ENCODE measurements around the gene EIF5B. TPM values are rescaled to one million over a fixed set of nuclear protein-coding genes. Genes with fewer than 3 reads are reported as not detected.

Gene EIF5B
- 49.0 TPM for total RNA-seq (2021; ENCODE audit: unreplicated experiment)
- polyA plus RNA-seq (2012; ENCODE audit: insufficient read length): 30.8 TPM
- Bru-seq, nascent RNA: percentile 92 among the genes with signal in this experiment
- BruChase-seq, experiment 1, labeled RNA remaining after a 2-hour chase: percentile 95 among the genes with signal in this experiment
- percentile 96 among the genes with signal in this experiment for BruChase-seq, experiment 2, labeled RNA remaining after a 6-hour chase
- long read RNA-seq, full-length matches to known transcripts: 2 of 165 reads
- long read RNA-seq, partial matches to known transcripts: 144 of 165 reads
- long read RNA-seq, other reads (novel, unspliced or antisense): 19 of 165 reads

DNA sequence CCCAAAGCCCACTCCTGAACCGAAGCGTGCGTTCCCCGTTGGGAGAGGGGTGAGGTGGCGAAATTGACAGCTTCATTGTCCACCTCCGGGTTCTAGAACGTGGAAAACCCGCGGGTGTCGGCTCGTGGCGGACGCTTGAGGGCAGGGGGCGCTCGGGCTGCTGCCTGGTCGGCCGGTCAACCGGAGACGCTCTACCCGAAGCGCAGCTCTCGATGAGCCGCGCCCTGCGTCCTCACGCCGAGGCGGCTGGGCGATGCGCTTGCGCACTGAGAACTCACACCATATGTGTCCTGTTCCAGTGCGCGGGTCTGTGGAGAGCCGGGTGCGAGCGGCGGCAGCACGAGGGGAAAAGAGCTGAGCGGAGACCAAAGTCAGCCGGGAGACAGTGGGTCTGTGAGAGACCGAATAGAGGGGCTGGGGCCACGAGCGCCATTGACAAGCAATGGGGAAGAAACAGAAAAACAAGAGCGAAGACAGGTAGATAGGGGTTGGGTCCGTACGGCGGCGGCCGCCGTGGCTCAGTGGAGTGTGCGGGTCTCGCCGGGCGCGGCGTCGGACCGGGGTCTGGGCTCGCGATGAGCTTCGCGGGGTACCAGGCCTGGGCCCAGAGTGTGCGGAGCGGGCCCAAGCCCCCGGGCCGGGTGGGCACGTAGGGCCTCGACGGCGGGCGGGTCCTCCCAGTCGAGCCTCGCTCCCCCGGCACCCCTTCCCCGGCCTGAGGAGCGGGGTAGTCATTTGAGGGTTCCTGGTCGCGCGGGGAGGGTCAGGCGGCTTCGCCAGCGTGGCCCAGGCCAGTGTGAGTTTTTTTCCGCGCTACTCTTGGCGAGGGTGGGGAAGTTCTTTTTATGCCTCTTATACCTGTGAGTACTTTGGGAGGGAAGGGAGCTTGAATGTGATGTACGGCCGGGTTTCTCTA is at the start of gene EIF5B:
Gene EIF5B, plus strand, starts transcription at position 277 of the 916 bp plus-strand sequence. Its CDS starts 166 bp downstream, at position 443.
- no peaks in the 10 kb centered on the region for H3K9me3 ChIP-seq (ENCODE audit: control insufficient read depth, insufficient read depth, low read depth, low read length)
- ATAC-seq (peak; percentile 91), DNase-seq (ENCODE audit: low read depth, low spot score) (peak; percentile 88)
- H3K27me3 ChIP-seq (ENCODE audit: control insufficient read depth, insufficient read depth, low read length): no peaks in the 10 kb centered on the region
- POLR2A ChIA-PET: interaction anchor here (0.7 kb wide), 1 partner anchor 157 kb away, joined by 4 read pairs; no protein-coding TSS in a partner anchor
- peaks cover 34% of the 10 kb centered on the region; the same call in 1 of the 2 replicates for H3K4me1 ChIP-seq (ENCODE audit: control insufficient read depth, insufficient read depth, low read length)
- peaks cover 9% of the 10 kb centered on the region for H3K36me3 ChIP-seq (ENCODE audit: control insufficient read depth, insufficient read depth, low read length)
- intact Hi-C loops (cut with micrococcal nuclease; ENCODE audit: unreplicated experiment) (loop anchor here (5.0 kb wide), 1 partner anchor 155 kb away; the partner anchor contains the start of genes MITD1 and MRPL30), in situ Hi-C loops (cut with HindIII; ENCODE audit: low pct_unique_long_range_greater_than_20kb, low sequenced_read_pairs) (no loop called here)
- H3K4me3 ChIP-seq (ENCODE audit: low read depth in 2 of 2, low read length in 2 of 2): peak within 1 kb of the TSS; percentile 89 to 96
- no peak for TF ChIP-seq TCF7L2 (IDR thresholded peaks at IDR 0.05; ENCODE audit: low read depth, low read length)
- no peak for TF ChIP-seq SIN3A (IDR thresholded peaks at IDR 0.05; ENCODE audit: borderline replicate concordance, insufficient read depth, low read depth, low read length)
- TF ChIP-seq POLR2AphosphoS5 (IDR thresholded peaks at IDR 0.05; ENCODE audit: low read depth, low read length): peak; percentile 93
- TF ChIP-seq CTCF (IDR thresholded peaks at IDR 0.05): peak; percentile 97
- TF ChIP-seq, protein P1, sequence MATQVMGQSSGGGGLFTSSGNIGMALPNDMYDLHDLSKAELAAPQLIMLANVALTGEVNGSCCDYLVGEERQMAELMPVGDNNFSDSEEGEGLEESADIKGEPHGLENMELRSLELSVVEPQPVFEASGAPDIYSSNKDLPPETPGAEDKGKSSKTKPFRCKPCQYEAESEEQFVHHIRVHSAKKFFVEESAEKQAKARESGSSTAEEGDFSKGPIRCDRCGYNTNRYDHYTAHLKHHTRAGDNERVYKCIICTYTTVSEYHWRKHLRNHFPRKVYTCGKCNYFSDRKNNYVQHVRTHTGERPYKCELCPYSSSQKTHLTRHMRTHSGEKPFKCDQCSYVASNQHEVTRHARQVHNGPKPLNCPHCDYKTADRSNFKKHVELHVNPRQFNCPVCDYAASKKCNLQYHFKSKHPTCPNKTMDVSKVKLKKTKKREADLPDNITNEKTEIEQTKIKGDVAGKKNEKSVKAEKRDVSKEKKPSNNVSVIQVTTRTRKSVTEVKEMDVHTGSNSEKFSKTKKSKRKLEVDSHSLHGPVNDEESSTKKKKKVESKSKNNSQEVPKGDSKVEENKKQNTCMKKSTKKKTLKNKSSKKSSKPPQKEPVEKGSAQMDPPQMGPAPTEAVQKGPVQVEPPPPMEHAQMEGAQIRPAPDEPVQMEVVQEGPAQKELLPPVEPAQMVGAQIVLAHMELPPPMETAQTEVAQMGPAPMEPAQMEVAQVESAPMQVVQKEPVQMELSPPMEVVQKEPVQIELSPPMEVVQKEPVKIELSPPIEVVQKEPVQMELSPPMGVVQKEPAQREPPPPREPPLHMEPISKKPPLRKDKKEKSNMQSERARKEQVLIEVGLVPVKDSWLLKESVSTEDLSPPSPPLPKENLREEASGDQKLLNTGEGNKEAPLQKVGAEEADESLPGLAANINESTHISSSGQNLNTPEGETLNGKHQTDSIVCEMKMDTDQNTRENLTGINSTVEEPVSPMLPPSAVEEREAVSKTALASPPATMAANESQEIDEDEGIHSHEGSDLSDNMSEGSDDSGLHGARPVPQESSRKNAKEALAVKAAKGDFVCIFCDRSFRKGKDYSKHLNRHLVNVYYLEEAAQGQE (IDR thresholded peaks at IDR 0.05; ENCODE audit: insufficient read depth in 1 of 2, low read depth in 2 of 2, low read length in 1 of 2): no peak
- peak within 1 kb of the TSS; percentile 94 for H3K27ac ChIP-seq (ENCODE audit: low read length)
- CTCF ChIA-PET: interaction anchor here (0.6 to 1.7 kb wide), 2 partner anchors 11 to 153 kb away, joined by 3 to 4 read pairs; partner anchors contain the start of gene REV1
- BruUV-seq (replicated peaks): no TSS peak

DNA sequence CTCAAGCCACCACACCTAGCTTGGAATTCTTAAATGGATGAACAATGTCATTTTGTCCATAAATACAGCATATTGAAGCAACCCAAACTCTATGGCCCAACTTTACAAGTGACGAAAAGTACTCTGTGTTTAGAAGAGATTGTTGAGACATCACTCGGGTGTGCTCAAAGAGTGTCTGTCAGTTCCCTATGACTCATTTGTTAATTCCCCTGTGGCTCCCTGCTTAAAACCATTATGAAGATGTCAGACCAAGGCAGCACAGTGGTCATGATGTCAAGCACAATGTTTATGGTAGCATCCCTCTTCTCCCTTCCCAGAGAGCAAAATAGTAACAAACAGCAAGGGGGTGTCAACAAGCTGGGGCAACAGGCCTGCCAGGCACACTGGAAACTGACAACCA is 39.2 kb upstream of the EIF5B start:
- ATAC-seq (no peak), DNase-seq (ENCODE audit: low read depth, low spot score) (no peak)
- ChIA-PET CTCF (no interaction called here), POLR2A (no interaction called here)
- Histone ChIP-seq H3K36me3 (ENCODE audit: control insufficient read depth, insufficient read depth, low read length) (no peaks in the 10 kb centered on the region), H3K27me3 (ENCODE audit: control insufficient read depth, insufficient read depth, low read length) (no peaks in the 10 kb centered on the region), H3K4me3 (ENCODE audit: low read depth in 2 of 2, low read length in 2 of 2) (no peak overlapping the region), H3K4me1 (ENCODE audit: control insufficient read depth, insufficient read depth, low read length) (no peaks in the 10 kb centered on the region), H3K9me3 (ENCODE audit: control insufficient read depth, insufficient read depth, low read depth, low read length) (no peaks in the 10 kb centered on the region), H3K27ac (ENCODE audit: low read length) (no peak overlapping the region)
- in situ Hi-C loops (cut with HindIII; ENCODE audit: low pct_unique_long_range_greater_than_20kb, low sequenced_read_pairs): no loop called here
- TF ChIP-seq SIN3A (IDR thresholded peaks at IDR 0.05; ENCODE audit: borderline replicate concordance, insufficient read depth, low read depth, low read length): no peak
- TF ChIP-seq, protein P1 (IDR thresholded peaks at IDR 0.05; ENCODE audit: insufficient read depth in 1 of 2, low read depth in 2 of 2, low read length in 1 of 2): no peak
- TF ChIP-seq POLR2AphosphoS5 (IDR thresholded peaks at IDR 0.05; ENCODE audit: low read depth, low read length): no peak
- no peak for TF ChIP-seq CTCF (IDR thresholded peaks at IDR 0.05)
- TF ChIP-seq TCF7L2 (IDR thresholded peaks at IDR 0.05; ENCODE audit: low read depth, low read length): no peak
- BruUV-seq (replicated peaks): no TSS peak
- intact Hi-C loops (cut with micrococcal nuclease; ENCODE audit: unreplicated experiment): no loop called here

Data from Panc1 (cell line).